Mucosa of descending colon (tissue), 3 donors: ENCODE results near the gene MCL1. TPM values are rescaled to one million over a fixed set of nuclear protein-coding genes. Genes with fewer than 3 reads are reported as not detected.

Source experiments
- ATAC-seq: fragments of 200-7000 bp; cut with Tn5 transposase; one replicate; pipeline ENCODE4 v1.9.1; 2020; ENCODE audit warnings: mild to moderate bottlenecking, moderate library complexity
- DNase-seq, 3 donors: peaks; one replicate each; pipeline ENCODE4 v3.0.0-alpha.2; 2020
- H3K36me3 ChIP-seq: fragments of 200-600 bp; one replicate; pipeline ENCODE4 v1.8.0; 2021; ENCODE audit warnings: low read depth, mild to moderate bottlenecking
- H3K4me1 ChIP-seq: fragments of 200-600 bp; one replicate; pipeline ENCODE4 v1.8.0; 2021; ENCODE audit warnings: low read depth, mild to moderate bottlenecking
- H3K4me3 ChIP-seq: fragments of 200-600 bp; one replicate; pipeline ENCODE4 v1.8.0; 2021; ENCODE audit warnings: mild to moderate bottlenecking
- H3K9me3 ChIP-seq: fragments of 200-600 bp; one replicate; pipeline ENCODE4 v1.8.0; 2021; ENCODE audit warnings: mild to moderate bottlenecking
- CTCF ChIP-seq: fragments of 200-600 bp; IDR thresholded peaks from one replicate; pipeline ENCODE4 v1.8.0; 2022; ENCODE audit warnings: antibody characterized with exemption, mild to moderate bottlenecking
- intact Hi-C, 2 donors: fragments of 100-400 bp; cut with DNase I in 1 of 2; cut with micrococcal nuclease in 1 of 2; formaldehyde crosslinking; loops; one replicate each; pipeline versions ENCODE4 v1.11.0 to v1.11.1; 2022; cut with DNase I, micrococcal nuclease
- microRNA-seq: library from miRNA; unstranded; fragments of <30 nt; microRNA quantifications from one replicate; pipeline ENCODE4, GENCODE V29; 2019
- total RNA-seq, 3 donors: library from RNA; stranded (reverse); fragmentation: NEBNext Ultra II Directional in 2 of 3; extraction: Animal tissue kit (Norgen Biotek cat#: 25700) in 2 of 3; gene quantifications; one replicate each; pipeline versions ENCODE4 v1.2.1 to v1.2.4, GENCODE V29; 2021 to 2023
- donor health status: DM: no; HTN: no; CAD: no; lungs with moderate emphysema.
- donor health status: DM: no; HTN: no; CAD: no.
- donor health status: DM: no; HTN: yes; CAD: no.

Gene MCL1
- total RNA-seq, 3 donors from 2014 or later = 221 to 258 (median 236) TPM

- Histone ChIP-seq H3K4me1 (peaks cover 20% of the 10 kb centered on the region), H3K4me3 (no peak overlapping the region), H3K36me3 (no peaks in the 10 kb centered on the region), H3K9me3 (no peaks in the 10 kb centered on the region)
- peak in 1 of 3 donors; percentile 56 for DNase-seq
- ATAC-seq = peak; percentile 71
- intact Hi-C loops = no loop called here
- TF ChIP-seq CTCF = no peak
These were observed 50.4 kb downstream of the MCL1 start for GRCh38 chr1:150529017-150529416.

GRCh38 chr1:150528196-150528595 is 51.2 kb downstream of the MCL1 start:
- H3K4me1 ChIP-seq = peaks cover 13% of the 10 kb centered on the region
- TF ChIP-seq CTCF = no peak
- intact Hi-C loops = no loop called here
- ATAC-seq = no peak
- no peak for DNase-seq
- H3K4me3 ChIP-seq = no peak overlapping the region
- H3K36me3 ChIP-seq = no peaks in the 10 kb centered on the region
- no peaks in the 10 kb centered on the region for H3K9me3 ChIP-seq

GRCh38 chr1:150525348-150525747 is 54.1 kb downstream of the MCL1 start:
- Histone ChIP-seq H3K36me3 (no peaks in the 10 kb centered on the region), H3K4me3 (no peak overlapping the region), H3K4me1 (peaks cover 7% of the 10 kb centered on the region), H3K9me3 (no peaks in the 10 kb centered on the region)
- ATAC-seq (no peak), DNase-seq (no peak)
- TF ChIP-seq CTCF = no peak
- intact Hi-C loops = no loop called here

Small RNA genes lying within 50 kb of the gene (microRNA-seq; reads per million reads assigned to microRNA genes)
- not detected for gene MIR4257

Other genes with a start within 250 kb of the MCL1 start
- gene RPRD2, start 215.5 kb downstream of the MCL1 start, total RNA-seq = 10 to 100 TPM; 28.3 to 43.1 (median 32.4) TPM
- gene TARS2, start 92.2 kb downstream of the MCL1 start, total RNA-seq = 10 to 100 TPM; 15.9 to 20.2 (median 20.0) TPM
- 10 to 100 TPM in 1 of 3 donors, 1 to 10 TPM in 2; 3.4 to 11.0 (median 8.8) TPM for gene ECM1, start 71.5 kb downstream of the MCL1 start, total RNA-seq
- gene FALEC, start 63.9 kb downstream of the MCL1 start, total RNA-seq = not detected
- 10 to 100 TPM in 2 of 3 donors, 1 to 10 TPM in 1; 3.4 to 37.1 (median 10.2) TPM for gene ADAMTSL4, start 30.2 kb downstream of the MCL1 start, total RNA-seq
- gene ENSA, start 50.0 kb upstream of the MCL1 start, total RNA-seq = 100 to 1,000 TPM; 174 to 213 (median 194) TPM
- gene GOLPH3L, start 117.5 kb upstream of the MCL1 start, total RNA-seq = 100 to 1,000 TPM in 1 of 3 donors, 10 to 100 TPM in 2; 62.8 to 105 (median 69.4) TPM
- 1 to 10 TPM in 2 of 3 donors, under 1 TPM in 1; 0.82 to 1.4 (median 1.3) TPM for gene HORMAD1, start 141.3 kb upstream of the MCL1 start, total RNA-seq
- 100 to 1,000 TPM; 290 to 577 (median 544) TPM for gene CTSS, start 186.2 kb upstream of the MCL1 start, total RNA-seq
- gene CTSK, start 228.7 kb upstream of the MCL1 start, total RNA-seq = 10 to 100 TPM; 15.4 to 64.0 (median 30.3) TPM